Right forelimb (tissue), 1 donor: Measurements from ENCODE around the gene MIPOL1.
"Not testable (repeated sequence)": the region's sequence is repeated elsewhere in the genome, so short reads cannot be mapped to it uniquely, and the experiment has no call there.

ENCODE experiments used
- DNase-seq: peaks from one replicate; pipeline ENCODE4 v3.0.0-alpha.2; 2018

Gene MIPOL1

DNA sequence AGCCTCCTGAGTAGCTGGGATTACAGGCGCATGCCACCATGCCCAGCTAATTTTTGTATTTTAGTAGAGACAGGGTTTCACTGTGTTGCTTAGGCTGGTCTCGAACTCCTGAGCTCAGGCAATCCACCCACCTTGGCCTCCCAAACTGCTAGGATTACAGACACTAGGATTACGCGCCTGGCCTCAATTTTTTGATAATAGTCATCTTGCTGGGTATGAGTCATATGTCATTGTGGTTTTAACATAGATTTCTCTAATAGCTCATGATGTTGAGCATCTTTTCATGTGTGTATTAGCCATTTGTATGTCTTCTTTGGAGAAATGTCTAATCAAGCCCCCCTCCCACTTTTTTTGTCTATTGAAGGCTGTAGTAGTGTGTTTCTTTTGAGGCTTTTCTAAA, 38.3 kb downstream of the MIPOL1 start:
- DNase-seq = not testable (repeated sequence)

DNA sequence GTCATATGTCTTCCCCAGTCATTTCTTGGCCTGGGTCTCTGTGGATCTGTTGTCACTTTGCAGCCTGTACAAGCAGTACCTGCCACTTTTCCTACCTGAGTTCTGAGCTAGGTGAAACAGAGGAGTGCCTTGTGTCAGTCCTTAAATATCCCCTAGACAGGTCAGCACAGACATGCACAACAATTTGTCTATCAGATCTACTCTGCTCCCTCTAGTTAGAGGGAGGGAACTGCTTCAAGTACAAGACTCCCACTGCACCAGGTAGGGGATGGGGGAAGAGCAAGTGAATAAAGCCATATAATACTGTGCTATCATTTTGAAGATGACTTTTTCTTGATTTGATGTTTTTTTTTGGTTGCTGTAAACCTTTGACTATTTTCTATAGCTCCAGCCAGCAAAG, 39.4 kb downstream of the MIPOL1 start:
- no peak for DNase-seq

DNA sequence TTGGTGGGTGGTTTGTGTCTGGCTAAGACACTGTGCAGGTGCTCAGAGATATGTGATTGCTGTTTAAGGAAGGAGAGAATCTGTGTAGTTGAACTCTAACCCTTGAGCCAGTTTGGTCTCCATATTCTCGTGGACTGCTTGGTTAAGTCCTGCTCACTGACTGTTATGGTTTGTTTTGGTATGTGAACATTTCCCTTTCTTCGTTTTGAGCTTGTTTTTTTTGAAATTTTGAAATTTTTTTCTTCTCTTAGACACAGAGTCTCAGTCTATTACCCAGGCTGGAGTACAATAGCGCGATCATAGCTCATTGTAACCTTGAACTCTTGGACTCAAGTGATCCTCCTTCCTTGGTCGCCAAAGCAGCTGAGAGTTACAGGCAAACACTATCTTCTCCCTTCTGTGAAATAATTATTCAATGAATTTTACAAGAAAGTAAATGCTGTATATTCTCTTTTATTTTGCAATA, 40.0 kb downstream of the MIPOL1 start:
- DNase-seq = no peak

- DNase-seq = no peak
Measured at GRCh38 chr14:37241198-37241597, 43.5 kb downstream of the MIPOL1 start.

DNA sequence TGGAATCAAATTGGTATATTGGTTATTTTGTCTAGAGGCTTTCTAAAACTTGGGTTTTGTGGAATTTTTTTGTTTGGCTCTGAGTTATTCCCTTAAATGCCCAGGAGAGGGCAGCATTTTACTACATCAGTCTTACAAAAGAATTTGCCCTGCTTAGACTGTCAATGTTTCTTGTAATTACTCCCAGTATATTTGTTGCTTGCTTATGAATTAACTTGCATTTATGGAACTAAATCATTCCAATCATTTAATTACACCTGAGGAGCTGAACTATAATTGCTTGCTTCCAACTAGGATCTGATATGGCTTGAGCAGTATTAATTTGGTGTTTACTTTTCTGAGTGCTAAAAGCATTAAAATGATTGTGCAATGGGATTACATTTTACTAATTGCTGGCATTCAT, 48.7 kb downstream of the MIPOL1 start:
- no peak for DNase-seq

- no peak for DNase-seq
Measured at GRCh38 chr14:37247791-37248461, 50.2 kb downstream of the MIPOL1 start.

DNA sequence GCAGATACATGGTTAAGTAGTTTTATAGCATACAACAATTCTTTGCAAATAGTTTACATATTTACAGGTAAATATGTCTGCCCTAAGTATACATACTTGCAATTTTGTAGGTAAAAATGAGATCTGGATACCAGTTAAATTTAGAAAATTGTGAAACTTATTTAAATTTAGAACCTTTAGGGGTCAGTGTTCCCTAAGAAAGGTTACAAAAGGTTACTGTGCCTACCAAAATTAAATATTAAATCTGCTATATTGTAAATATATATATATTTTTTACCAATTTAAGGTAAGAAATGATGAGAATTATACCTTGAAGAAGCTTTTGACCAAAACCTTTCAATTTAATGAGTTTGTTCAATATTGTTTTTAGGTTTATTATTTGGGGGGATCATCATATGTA, 54.0 kb downstream of the MIPOL1 start:
- no peak for DNase-seq

- no peak for DNase-seq
Measured at GRCh38 chr14:37252434-37252833, 54.7 kb downstream of the MIPOL1 start.

DNA sequence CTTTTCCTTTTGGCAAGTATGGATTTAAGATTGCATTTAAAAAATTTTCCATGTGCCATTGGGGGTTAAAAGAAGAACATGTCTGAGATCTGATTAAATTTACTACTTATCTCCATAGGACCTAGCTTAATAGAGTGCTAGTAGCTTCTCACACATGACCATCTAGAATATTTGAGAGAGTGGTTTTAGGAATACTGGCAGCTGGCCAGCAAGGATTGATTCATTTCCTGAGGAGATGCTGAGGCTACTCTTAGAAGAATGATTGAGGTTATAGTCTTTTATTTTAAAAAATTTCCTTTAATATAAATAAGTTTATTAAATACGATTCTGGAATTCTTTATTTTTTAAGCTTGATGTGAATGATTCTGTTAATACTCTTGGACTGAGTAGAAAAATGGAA, 56.2 kb downstream of the MIPOL1 start:
- no peak for DNase-seq

- DNase-seq = no peak
Measured at GRCh38 chr14:37254411-37254947, 56.7 kb downstream of the MIPOL1 start.

DNA sequence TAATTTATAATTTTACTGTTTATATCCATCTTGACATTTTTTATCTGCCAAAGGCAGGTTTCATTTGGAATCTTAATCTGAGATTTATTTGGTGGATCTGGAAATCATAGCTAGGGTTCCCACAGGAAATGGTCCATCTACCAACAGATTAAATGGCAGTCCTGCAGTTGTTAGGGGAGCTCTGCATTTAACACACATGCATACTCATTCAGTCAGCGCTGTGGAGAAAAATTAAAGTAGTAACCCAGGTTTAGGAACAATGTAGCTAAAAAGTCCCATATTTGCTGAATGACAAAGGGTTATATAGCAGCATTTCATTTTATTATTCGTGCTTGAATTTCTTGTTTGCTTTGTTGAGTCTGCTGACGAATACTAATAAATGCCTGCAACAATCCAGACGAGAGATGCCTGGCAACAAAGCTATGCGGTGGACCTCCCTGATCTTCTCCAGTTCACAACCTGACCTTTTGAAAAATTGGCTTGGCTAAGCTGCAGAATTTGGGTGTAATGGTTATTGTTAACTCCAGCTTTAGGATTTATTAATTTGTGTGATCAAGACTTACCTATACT, 59.8 kb downstream of the MIPOL1 start:
- no peak for DNase-seq

GRCh38 chr14:37262649-37263048, 64.9 kb downstream of the MIPOL1 start:
- no peak for DNase-seq

- no peak for DNase-seq
Measured at GRCh38 chr14:37263656-37264236, 66.0 kb downstream of the MIPOL1 start.

DNA sequence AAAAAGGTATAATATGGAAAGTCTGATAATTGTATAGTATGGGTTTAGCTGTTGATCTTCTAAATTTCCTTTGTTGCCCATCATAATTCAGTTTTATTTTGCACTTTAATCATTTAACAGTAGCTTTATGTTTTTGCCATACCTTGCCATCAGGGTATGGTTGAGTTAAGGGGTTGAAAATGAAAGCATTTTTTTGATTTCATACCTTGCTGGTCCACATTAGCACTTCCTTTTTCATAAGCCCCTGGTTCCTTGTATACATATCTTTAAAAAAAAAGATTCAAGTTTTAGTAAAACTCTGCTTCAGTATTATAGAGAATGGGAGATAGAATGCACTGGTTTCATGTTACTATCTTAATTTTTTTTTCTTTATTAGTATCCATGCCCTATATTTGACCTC, 71.1 kb downstream of the MIPOL1 start:
- no peak for DNase-seq

DNA sequence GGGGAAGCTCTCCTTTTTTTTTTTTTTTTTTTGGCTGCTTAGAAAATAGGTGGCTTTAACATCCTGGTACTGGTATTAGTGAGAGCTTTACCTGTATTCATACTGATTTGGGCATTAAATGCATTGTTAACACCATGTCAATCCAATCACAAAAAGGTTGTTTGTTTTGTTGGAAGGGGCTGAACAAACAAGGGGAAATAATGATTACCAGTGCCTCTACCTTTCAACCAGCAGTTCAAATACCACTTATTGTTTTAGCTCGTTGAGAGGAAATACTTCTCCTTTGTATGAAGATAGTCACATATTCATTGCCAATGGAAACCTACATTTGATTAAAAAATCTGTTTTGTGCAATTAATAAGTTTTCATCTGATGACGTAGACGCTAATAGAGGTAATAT, 72.9 kb downstream of the MIPOL1 start:
- DNase-seq = no peak

DNA sequence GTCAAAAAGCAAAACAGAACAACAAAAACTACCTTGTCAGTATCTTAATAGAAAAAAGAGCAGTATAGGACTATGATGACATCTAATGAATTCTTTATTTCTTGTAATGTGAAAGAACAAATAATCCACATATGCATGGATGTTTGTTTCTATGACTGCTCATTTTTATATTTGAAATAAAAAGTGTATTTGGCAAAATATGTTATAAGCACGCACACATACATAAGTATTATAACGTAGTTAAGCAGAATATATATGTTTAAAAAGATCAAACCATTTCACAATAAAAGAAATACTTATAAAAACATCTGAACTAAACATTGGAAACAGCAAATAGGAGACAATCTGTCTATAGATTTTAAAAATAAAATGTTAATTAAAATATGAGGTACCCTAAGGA, 74.8 kb downstream of the MIPOL1 start:
- DNase-seq = no peak

DNA sequence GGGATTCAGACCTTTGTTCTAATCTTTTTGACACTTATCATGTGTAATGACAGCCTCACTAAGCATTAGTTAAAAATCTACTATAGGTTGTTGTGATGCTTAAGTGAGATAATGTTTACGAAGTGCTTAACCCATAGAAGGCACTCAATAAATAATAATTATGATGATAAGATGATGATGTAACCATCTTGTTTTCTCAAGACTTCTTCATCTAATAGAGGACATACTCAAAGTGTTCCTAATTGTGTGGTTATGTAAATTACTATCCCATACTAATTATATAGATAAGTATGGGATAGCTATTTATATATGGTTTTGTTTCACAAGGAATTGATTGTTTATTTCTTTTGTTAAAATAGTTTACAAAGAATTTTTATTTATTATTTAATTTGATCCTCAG, 76.9 kb downstream of the MIPOL1 start:
- no peak for DNase-seq

DNA sequence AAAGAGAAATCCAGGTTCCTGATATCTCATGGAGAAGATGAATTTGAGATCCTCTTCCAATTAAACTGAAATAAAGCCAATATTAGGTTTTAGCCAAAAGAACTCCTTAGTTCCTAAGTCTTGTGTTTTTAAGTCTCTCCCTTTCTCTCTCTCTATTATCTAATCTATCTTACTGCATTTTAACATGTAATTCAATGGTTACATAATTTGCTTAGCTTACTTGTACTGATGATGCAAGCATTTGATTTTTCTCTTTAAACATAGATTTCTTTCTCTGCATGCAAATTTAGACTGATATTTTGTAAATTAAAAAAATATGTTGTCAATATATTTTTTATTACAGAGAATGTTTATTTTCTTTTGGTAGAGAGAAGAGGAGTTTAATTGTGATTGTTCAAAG, 78.2 kb downstream of the MIPOL1 start:
- DNase-seq = no peak

- DNase-seq = no peak
Measured at GRCh38 chr14:37278636-37279538, 81.2 kb downstream of the MIPOL1 start.

- DNase-seq = no peak
Measured at GRCh38 chr14:37279818-37280217, 82.1 kb downstream of the MIPOL1 start.

DNA sequence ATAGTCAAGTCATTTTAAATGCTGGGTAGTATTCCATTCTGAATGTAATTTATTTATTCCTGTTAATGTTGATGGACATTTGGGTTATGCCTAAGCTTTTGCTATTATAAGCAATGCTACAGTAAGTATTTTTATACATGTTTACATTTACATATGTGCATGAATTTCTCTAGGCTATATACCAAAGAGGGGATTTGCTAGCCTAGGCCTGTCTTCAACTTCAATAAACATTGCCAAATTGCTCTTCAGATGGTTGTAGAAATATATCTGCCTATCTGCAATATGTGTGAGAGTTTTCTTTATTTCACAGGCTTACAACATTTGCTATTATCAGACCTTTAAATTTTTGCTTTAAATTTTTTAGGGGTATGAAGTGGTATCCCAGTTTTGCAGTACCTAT, 87.0 kb downstream of the MIPOL1 start:
- no peak for DNase-seq

GRCh38 chr14:37285220-37285619, 87.5 kb downstream of the MIPOL1 start:
- DNase-seq = no peak

- DNase-seq = no peak
Measured at GRCh38 chr14:37289688-37290087, 92.0 kb downstream of the MIPOL1 start.
